Measurements from ENCODE around the gene UFSP1.

- no peak for TF ChIP-seq CTCF (IDR thresholded peaks at IDR 0.05 in 4 of 5, conservative IDR thresholded peaks at IDR 0.05 in 1 of 5)
- no peak for TF ChIP-seq POLR2A (IDR thresholded peaks at IDR 0.05)
Measured at GRCh38 chr7:100856871-100857282, 32.6 kb downstream of the UFSP1 start.

Data from gastrocnemius medialis (tissue), 4 donors.